ENCODE measurements around the gene ECHDC1. TPM values are rescaled to one million over a fixed set of nuclear protein-coding genes. Genes with fewer than 3 reads are reported as not detected.

The ECHDC1 gene
- total and polyA plus RNA-seq, 2 of the 4 experiments (the other 2 are of a cell fraction) = 33.1 to 40.3 TPM

Small RNAs within 50 kb of the gene (microRNA-seq; reads per million reads assigned to microRNA genes)
- not detected for gene RNA5SP217 (ENCODE audit: insufficient read depth, insufficient read length)

Small RNAs within 50 kb of the gene (small RNA-seq; reads per million reads assigned to genes)
- 0 to 10.9 (median 0.60) reads per million in 5 experiments for gene RNA5SP217

Other genes starting within 250 kb of the ECHDC1 start
- gene RSPO3, start 224.9 kb downstream of the ECHDC1 start, total RNA-seq (2012; rRNA removed) = not detected in 2 replicates
- gene RSPO3, start 224.9 kb downstream of the ECHDC1 start, polyA plus RNA-seq (2012; rRNA removed) = not detected in 2 replicates
- gene RNF146, start 76.7 kb downstream of the ECHDC1 start, total RNA-seq (2012; rRNA removed) = 24.0 and 35.0 TPM in 2 replicates
- gene RNF146, start 76.7 kb downstream of the ECHDC1 start, polyA plus RNA-seq (2012; rRNA removed) = 26.6 and 32.2 TPM in 2 replicates
- 0.83 and 0.90 TPM in 2 replicates for gene KIAA0408, start 115.8 kb upstream of the ECHDC1 start, total RNA-seq (2012; rRNA removed)
- gene KIAA0408, start 115.8 kb upstream of the ECHDC1 start, polyA plus RNA-seq (2012; rRNA removed) = 1.4 and 2.9 TPM in 2 replicates
- gene C6orf58, start 233.6 kb upstream of the ECHDC1 start, total RNA-seq (2012; rRNA removed) = not detected in 2 replicates
- 0.09 TPM in 1 of 2 replicates, not detected in the other for gene C6orf58, start 233.6 kb upstream of the ECHDC1 start, polyA plus RNA-seq (2012; rRNA removed)

Data from IMR-90 (cell line).